HG03139 (cell line): Measurements from ENCODE around the gene MEA1.
A peak's percentile ranks its signal among the peaks of the same experiment; 100 is the strongest.

Experiments
- ATAC-seq: cut with Tn5 transposase; IDR thresholded peaks from one replicate; pipeline ENCODE4 v1.9.1; 2021; ENCODE audit not compliant: unreplicated experiment

The MEA1 gene

GRCh38 chr6:42978487-42978838 is 35.3 kb downstream of the MEA1 start:
- peak; percentile 15 for ATAC-seq

GRCh38 chr6:42974919-42975505 is 38.7 kb downstream of the MEA1 start:
- no peak for ATAC-seq

GRCh38 chr6:42973926-42974325 is 39.8 kb downstream of the MEA1 start:
- no peak for ATAC-seq

GRCh38 chr6:42971746-42972327 is 41.9 kb downstream of the MEA1 start:
- no peak for ATAC-seq

GRCh38 chr6:42970871-42971612 is 42.7 kb downstream of the MEA1 start:
- no peak for ATAC-seq

GRCh38 chr6:42969934-42970333 is 43.8 kb downstream of the MEA1 start:
- no peak for ATAC-seq

GRCh38 chr6:42969431-42969830 is 44.3 kb downstream of the MEA1 start:
- ATAC-seq: no peak

GRCh38 chr6:42968783-42969182 is 45.0 kb downstream of the MEA1 start:
- no peak for ATAC-seq

GRCh38 chr6:42968126-42968701 is 45.5 kb downstream of the MEA1 start:
- no peak for ATAC-seq

GRCh38 chr6:42967228-42967627 is 46.5 kb downstream of the MEA1 start:
- ATAC-seq: no peak

GRCh38 chr6:42966571-42966970 is 47.2 kb downstream of the MEA1 start:
- ATAC-seq: no peak

- no peak for ATAC-seq
Observed at GRCh38 chr6:42963855-42964605, 49.7 kb downstream of the MEA1 start.

- no peak for ATAC-seq
Observed at GRCh38 chr6:42963179-42963854, 50.4 kb downstream of the MEA1 start.

GRCh38 chr6:42962502-42963178 is 51.1 kb downstream of the MEA1 start:
- ATAC-seq: no peak

- no peak for ATAC-seq
Observed at GRCh38 chr6:42962096-42962495, 51.6 kb downstream of the MEA1 start.
